ENCODE data around the gene MYCBPAP. TPM values are rescaled to one million over a fixed set of nuclear protein-coding genes. Genes with fewer than 3 reads are reported as not detected.
"Not testable (repeated sequence)": the region's sequence is repeated elsewhere in the genome, so short reads cannot be mapped to it uniquely, and the experiment has no call there.

Gene MYCBPAP
- total RNA-seq, 1 experiment from 2014 or later = 0.52 TPM

GRCh38 chr17:50473901-50474300, 34.3 kb upstream of the MYCBPAP start:
- CTCF ChIA-PET = interaction anchor here (0.8 to 1.7 kb wide), 4 partner anchors 22 to 107 kb away, joined by 3 to 4 read pairs (median 4); no protein-coding TSS in a partner anchor
- H3K27ac Mint-ChIP-seq (ENCODE audit: unreplicated experiment) = no peak overlapping the region
- intact Hi-C loops (cut with micrococcal nuclease; ENCODE audit: unreplicated experiment) = no loop called here
- peaks cover 11% of the 10 kb centered on the region for H3K4me1 Mint-ChIP-seq (ENCODE audit: low read depth, unreplicated experiment)
- no peaks in the 10 kb centered on the region for H3K27me3 Mint-ChIP-seq (ENCODE audit: unreplicated experiment)
- H3K36me3 Mint-ChIP-seq (ENCODE audit: insufficient read depth, unreplicated experiment) = peaks cover 57% of the 10 kb centered on the region
- no peak for DNase-seq
- no peak overlapping the region for H3K4me3 Mint-ChIP-seq (ENCODE audit: low read depth, unreplicated experiment)
- TF ChIP-seq CTCF (IDR thresholded peaks at IDR 0.05; ENCODE audit: unreplicated experiment) = no peak
- H3K9me3 Mint-ChIP-seq (ENCODE audit: low read depth, unreplicated experiment) = no peaks in the 10 kb centered on the region
- BruUV-seq (replicated peaks) = no TSS peak

GRCh38 chr17:50474523-50474922, 33.7 kb upstream of the MYCBPAP start:
- H3K27ac Mint-ChIP-seq (ENCODE audit: unreplicated experiment) = no peak overlapping the region
- TF ChIP-seq CTCF (IDR thresholded peaks at IDR 0.05; ENCODE audit: unreplicated experiment) = no peak
- H3K4me1 Mint-ChIP-seq (ENCODE audit: low read depth, unreplicated experiment) = peaks cover 15% of the 10 kb centered on the region
- CTCF ChIA-PET = interaction anchor here (1.1 to 1.7 kb wide), 2 partner anchors 26 to 48 kb away, joined by 4 read pairs; no protein-coding TSS in a partner anchor
- intact Hi-C loops (cut with micrococcal nuclease; ENCODE audit: unreplicated experiment) = no loop called here
- no peak overlapping the region for H3K4me3 Mint-ChIP-seq (ENCODE audit: low read depth, unreplicated experiment)
- TSS peak; percentile 71 for BruUV-seq (replicated peaks)
- H3K27me3 Mint-ChIP-seq (ENCODE audit: unreplicated experiment) = no peaks in the 10 kb centered on the region
- DNase-seq = no peak
- H3K36me3 Mint-ChIP-seq (ENCODE audit: insufficient read depth, unreplicated experiment) = peaks cover 63% of the 10 kb centered on the region
- H3K9me3 Mint-ChIP-seq (ENCODE audit: low read depth, unreplicated experiment) = no peaks in the 10 kb centered on the region

- CTCF ChIA-PET = interaction anchor here (0.8 kb wide), 1 partner anchor 323 kb away, joined by 3 read pairs; no protein-coding TSS in a partner anchor
- DNase-seq = no peak
- Mint-ChIP-seq H3K36me3 (ENCODE audit: insufficient read depth, unreplicated experiment) (peaks cover 66% of the 10 kb centered on the region), H3K9me3 (ENCODE audit: low read depth, unreplicated experiment) (no peaks in the 10 kb centered on the region), H3K4me3 (ENCODE audit: low read depth, unreplicated experiment) (no peak overlapping the region), H3K4me1 (ENCODE audit: low read depth, unreplicated experiment) (peaks cover 23% of the 10 kb centered on the region), H3K27ac (ENCODE audit: unreplicated experiment) (no peak overlapping the region), H3K27me3 (ENCODE audit: unreplicated experiment) (no peaks in the 10 kb centered on the region)
- no peak for TF ChIP-seq CTCF (IDR thresholded peaks at IDR 0.05; ENCODE audit: unreplicated experiment)
- intact Hi-C loops (cut with micrococcal nuclease; ENCODE audit: unreplicated experiment) = loop anchor here (5.0 kb wide), 2 partner anchors 33 to 53 kb away; no protein-coding TSS in a partner anchor
- no TSS peak for BruUV-seq (replicated peaks)
These were observed 32.9 kb upstream of the MYCBPAP start for GRCh38 chr17:50475362-50475761.

- not testable (repeated sequence) for H3K9me3 Mint-ChIP-seq (ENCODE audit: low read depth, unreplicated experiment); H3K27me3 Mint-ChIP-seq (ENCODE audit: unreplicated experiment); BruUV-seq (replicated peaks); H3K4me3 Mint-ChIP-seq (ENCODE audit: low read depth, unreplicated experiment); DNase-seq
- CTCF ChIA-PET = interaction anchor here (0.8 kb wide), 1 partner anchor 324 kb away, joined by 3 read pairs; no protein-coding TSS in a partner anchor
- intact Hi-C loops (cut with micrococcal nuclease; ENCODE audit: unreplicated experiment) = loop anchor here (5.0 kb wide), 2 partner anchors 34 to 54 kb away; no protein-coding TSS in a partner anchor
- peak overlapping the region; percentile 1 for H3K27ac Mint-ChIP-seq (ENCODE audit: unreplicated experiment)
- peaks cover 29% of the 10 kb centered on the region for H3K4me1 Mint-ChIP-seq (ENCODE audit: low read depth, unreplicated experiment)
- H3K36me3 Mint-ChIP-seq (ENCODE audit: insufficient read depth, unreplicated experiment) = peaks cover 66% of the 10 kb centered on the region
These were observed 32.3 kb upstream of the MYCBPAP start for GRCh38 chr17:50475775-50476544.
